MM.1S (cell line): Measurements from ENCODE around the gene MIEF2.

Experiments used
- DNase-seq: peaks from one replicate; pipeline ENCODE4 v3.0.0-alpha.2; 2015
- H2AFZ ChIP-seq: fragments of 300-600 bp; sonication (generic); 2 replicates; pipeline ENCODE4 v1.6.0; 2016; ENCODE audit warnings: antibody characterized with exemption, low read length
- H3F3A ChIP-seq: fragments of 300-600 bp; sonication (generic); 2 replicates; pipeline ENCODE4 v1.6.1; 2016; ENCODE audit warnings: mild to moderate bottlenecking, antibody characterized with exemption, low read length, moderate library complexity, mixed read lengths; ENCODE audit not compliant: insufficient read depth
- H3K27ac ChIP-seq: fragments of 300-600 bp; sonication (generic); 2 replicates; pipeline ENCODE4 v1.5.1; 2016; ENCODE audit warnings: mild to moderate bottlenecking, low read length
- H3K27me3 ChIP-seq: fragments of 300-600 bp; sonication (generic); replicated peaks from 2 replicates; pipeline ENCODE4 v1.6.0; 2016; ENCODE audit warnings: low read length; ENCODE audit not compliant: insufficient read depth
- H3K36me3 ChIP-seq: fragments of 300-600 bp; sonication (generic); replicated peaks from 2 replicates; pipeline ENCODE4 v1.6.1; 2016; ENCODE audit warnings: mild to moderate bottlenecking, low read length, mixed read lengths; ENCODE audit not compliant: insufficient read depth
- H3K4me1 ChIP-seq: fragments of 300-600 bp; sonication (generic); 2 replicates; pipeline ENCODE4 v1.6.1; 2016; ENCODE audit warnings: low read length, mixed read lengths
- H3K4me2 ChIP-seq: fragments of 300-600 bp; sonication (generic); 2 replicates; pipeline ENCODE4 v1.6.0; 2016; ENCODE audit warnings: low read depth, low read length
- H3K4me3 ChIP-seq: fragments of 300-600 bp; sonication (generic); 2 replicates; pipeline ENCODE4 v1.5.1; 2016; ENCODE audit warnings: low read length, mixed read lengths
- H3K79me2 ChIP-seq: fragments of 300-600 bp; sonication (generic); 2 replicates; pipeline ENCODE4 v1.6.1; 2016; ENCODE audit warnings: mixed run types, low read length, mixed read lengths
- H3K9ac ChIP-seq: fragments of 300-600 bp; sonication (generic); 2 replicates; pipeline ENCODE4 v1.6.1; 2016; ENCODE audit warnings: low read length, mixed read lengths
- H3K9me2 ChIP-seq: fragments of 300-600 bp; sonication (generic); replicated peaks from 2 replicates; pipeline ENCODE4 v1.6.1; 2016; ENCODE audit warnings: mild to moderate bottlenecking, low read length, mixed read lengths; ENCODE audit not compliant: insufficient read depth
- H3K9me3 ChIP-seq: fragments of 300-600 bp; sonication (generic); replicated peaks from 2 replicates; pipeline ENCODE4 v1.6.1; 2016; ENCODE audit warnings: mild to moderate bottlenecking, low read length, mixed read lengths; ENCODE audit not compliant: insufficient read depth
- H4K20me1 ChIP-seq: fragments of 300-600 bp; sonication (generic); 2 replicates; pipeline ENCODE4 v1.6.1; 2016; ENCODE audit warnings: mild to moderate bottlenecking, low read length, moderate library complexity, mixed read lengths; ENCODE audit not compliant: insufficient read depth
- EZH2 ChIP-seq: fragments of 300-600 bp; sonication (generic); optimal IDR thresholded peaks from 2 replicates; pipeline ENCODE3; 2017; ENCODE audit warnings: low read depth, mild to moderate bottlenecking, antibody characterized with exemption, low read length, mixed read lengths
- EZH2phosphoT487 ChIP-seq: fragments of 300-600 bp; sonication (generic); IDR thresholded peaks from 2 replicates; pipeline ENCODE4 v1.6.1; 2018; ENCODE audit warnings: antibody characterized with exemption, low read length
- TF ChIP-seq, protein P1 (sequence below): fragments of 300-600 bp; sonication (generic); IDR thresholded peaks from 2 replicates; pipeline ENCODE4 v1.5.1; 2016; ENCODE audit warnings: antibody characterized with exemption, low read length, mixed read lengths

Gene MIEF2

DNA sequence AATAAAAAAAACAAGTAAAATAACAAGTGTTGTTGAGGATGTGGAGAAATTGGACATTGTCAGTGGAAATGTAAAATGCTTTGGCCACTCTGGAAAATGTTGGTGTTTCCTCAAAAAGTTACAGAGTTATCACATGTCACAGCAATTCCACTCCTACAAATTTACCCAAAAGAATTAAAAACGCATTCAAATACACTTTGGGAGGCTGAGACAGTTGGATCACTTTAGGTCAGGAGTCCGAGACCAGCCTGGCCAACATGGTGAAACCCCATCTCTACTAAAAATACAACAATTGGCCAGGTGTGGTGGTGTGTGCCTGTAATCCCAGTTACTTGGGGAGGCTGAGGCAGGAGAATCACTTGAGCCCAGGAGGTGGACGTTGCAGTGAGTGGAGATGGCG is 48.7 kb downstream of the MIEF2 start:
- H3K4me1 ChIP-seq: peaks cover 12% of the 10 kb centered on the region
- TF ChIP-seq EZH2: no peak
- TF ChIP-seq EZH2phosphoT487: no peak
- TF ChIP-seq, protein P1, sequence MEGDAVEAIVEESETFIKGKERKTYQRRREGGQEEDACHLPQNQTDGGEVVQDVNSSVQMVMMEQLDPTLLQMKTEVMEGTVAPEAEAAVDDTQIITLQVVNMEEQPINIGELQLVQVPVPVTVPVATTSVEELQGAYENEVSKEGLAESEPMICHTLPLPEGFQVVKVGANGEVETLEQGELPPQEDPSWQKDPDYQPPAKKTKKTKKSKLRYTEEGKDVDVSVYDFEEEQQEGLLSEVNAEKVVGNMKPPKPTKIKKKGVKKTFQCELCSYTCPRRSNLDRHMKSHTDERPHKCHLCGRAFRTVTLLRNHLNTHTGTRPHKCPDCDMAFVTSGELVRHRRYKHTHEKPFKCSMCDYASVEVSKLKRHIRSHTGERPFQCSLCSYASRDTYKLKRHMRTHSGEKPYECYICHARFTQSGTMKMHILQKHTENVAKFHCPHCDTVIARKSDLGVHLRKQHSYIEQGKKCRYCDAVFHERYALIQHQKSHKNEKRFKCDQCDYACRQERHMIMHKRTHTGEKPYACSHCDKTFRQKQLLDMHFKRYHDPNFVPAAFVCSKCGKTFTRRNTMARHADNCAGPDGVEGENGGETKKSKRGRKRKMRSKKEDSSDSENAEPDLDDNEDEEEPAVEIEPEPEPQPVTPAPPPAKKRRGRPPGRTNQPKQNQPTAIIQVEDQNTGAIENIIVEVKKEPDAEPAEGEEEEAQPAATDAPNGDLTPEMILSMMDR: no peak
- no peak overlapping the region for H3K27ac ChIP-seq
- no peaks in the 10 kb centered on the region for H3K9me2 ChIP-seq
- H3K36me3 ChIP-seq: peaks cover 16% of the 10 kb centered on the region
- no peak for DNase-seq
- no peaks in the 10 kb centered on the region for H3K27me3 ChIP-seq
- no peak overlapping the region for H3K9ac ChIP-seq
- H2AFZ ChIP-seq: no peak overlapping the region
- H3K4me2 ChIP-seq: no peak overlapping the region
- H3K79me2 ChIP-seq: peaks cover 76% of the 10 kb centered on the region
- H4K20me1 ChIP-seq: 0 out of 2 replicates have a peak, but pooled peaks cover 3% of the 10 kb centered on the region
- no peak overlapping the region for H3K4me3 ChIP-seq
- H3F3A ChIP-seq: no peaks in the 10 kb centered on the region
- H3K9me3 ChIP-seq: no peaks in the 10 kb centered on the region

DNA sequence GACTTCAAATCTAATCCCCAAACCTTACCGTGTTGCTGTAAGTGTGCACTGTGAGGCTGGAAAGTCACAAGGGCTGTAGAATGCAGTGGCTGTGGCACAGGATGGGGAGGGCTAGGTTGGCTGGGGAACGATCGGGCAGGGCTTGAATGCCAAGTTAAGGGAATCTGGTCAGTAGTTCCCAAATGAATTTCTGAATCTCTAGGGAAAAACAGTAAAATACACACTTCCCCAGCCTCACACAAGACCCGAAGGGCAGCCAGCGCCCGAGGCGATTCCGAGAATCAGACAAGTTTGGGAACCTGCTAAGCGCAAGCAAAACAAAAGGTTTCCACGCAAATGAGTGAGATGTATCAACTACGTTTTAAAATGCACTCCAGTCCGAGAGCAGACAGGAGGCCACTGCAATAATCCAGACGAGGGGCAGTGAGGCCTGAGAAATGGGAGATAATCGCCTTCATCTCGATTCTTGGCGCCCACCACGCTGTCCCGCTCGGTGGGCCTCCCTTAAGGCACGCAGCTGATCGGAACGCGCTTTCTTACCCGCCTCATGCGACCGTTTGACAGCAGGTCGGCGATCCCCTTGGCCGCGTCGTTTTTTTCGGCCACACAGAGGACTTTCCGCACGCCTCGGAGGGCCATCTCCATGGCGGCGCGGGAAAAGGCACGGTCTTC is 53.7 kb downstream of the MIEF2 start:
- H3K4me2 ChIP-seq: peak overlapping the region; percentile 83
- H3K9ac ChIP-seq: peak overlapping the region; percentile 81
- peaks cover 36% of the 10 kb centered on the region for H3K4me1 ChIP-seq
- no peak for DNase-seq
- H3K27ac ChIP-seq: peak overlapping the region; percentile 93; the same call in 1 of the 2 replicates
- H4K20me1 ChIP-seq: 0 out of 2 replicates have a peak, but pooled peaks cover 3% of the 10 kb centered on the region
- peak overlapping the region; percentile 79 for H2AFZ ChIP-seq
- peaks cover 3% of the 10 kb centered on the region; the same call in 1 of the 2 replicates for H3K36me3 ChIP-seq
- H3K4me3 ChIP-seq: peak overlapping the region; percentile 96
- H3K27me3 ChIP-seq: no peaks in the 10 kb centered on the region
- peaks cover 91% of the 10 kb centered on the region for H3K79me2 ChIP-seq
- H3K9me2 ChIP-seq: no peaks in the 10 kb centered on the region
- TF ChIP-seq EZH2phosphoT487 (no peak), EZH2 (no peak)
- TF ChIP-seq, protein P1: no peak
- H3F3A ChIP-seq: peaks cover 3% of the 10 kb centered on the region; the same call in 1 of the 2 replicates
- no peaks in the 10 kb centered on the region for H3K9me3 ChIP-seq

DNA sequence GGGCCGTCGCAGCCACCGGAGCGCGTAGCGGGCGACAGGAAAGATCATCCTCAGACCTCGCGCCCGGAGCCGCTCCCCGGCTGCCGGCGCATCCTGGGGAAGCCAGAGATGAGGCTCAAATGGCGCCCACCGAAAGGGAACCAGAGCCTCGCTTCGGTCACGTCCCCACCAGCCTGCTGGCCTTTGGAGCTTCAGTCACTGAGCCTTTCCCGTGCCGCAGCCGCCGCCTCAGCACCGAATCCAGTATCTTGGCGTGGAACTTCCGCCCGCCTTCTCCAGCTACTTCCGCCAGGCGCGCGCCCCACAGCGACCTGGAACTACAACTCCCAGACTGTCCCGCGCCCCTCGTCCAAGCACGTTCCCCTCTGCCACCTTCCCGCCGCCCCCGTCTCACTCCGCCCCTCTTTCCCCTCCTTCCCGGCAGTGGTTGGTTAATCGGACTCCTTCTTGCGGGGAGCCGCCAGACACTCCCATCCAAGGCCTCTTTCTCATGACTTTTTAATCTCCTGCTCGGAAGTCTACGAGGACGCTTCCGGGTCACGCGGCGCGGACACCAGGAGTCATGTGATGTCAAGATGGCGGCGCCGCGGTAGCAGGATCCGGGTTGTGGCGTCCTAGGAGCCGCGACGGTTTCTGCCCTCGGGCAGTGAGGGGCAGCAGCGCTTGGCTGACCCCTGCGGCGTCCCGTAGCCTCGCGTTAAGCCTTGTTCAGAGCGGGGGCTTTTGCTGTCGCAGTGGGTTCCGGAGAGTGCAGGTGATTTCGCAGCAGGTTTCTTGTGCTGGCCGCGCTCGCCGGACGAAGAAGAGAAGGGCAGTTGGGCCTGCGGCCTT is 54.5 kb downstream of the MIEF2 start, which contains the start of the genes SMCR8 and TOP3A:
TSS of gene SMCR8 (plus strand) at position 563 of the 831 bp plus-strand sequence. CDS start 497 bp downstream, outside the sequence.
TSS of gene TOP3A (minus strand) at position 264 of the 831 bp plus-strand sequence. CDS start at position 48, 216 bp downstream.
- Histone ChIP-seq H3K9me2 (no peaks in the 10 kb centered on the region), H3K4me3 (peak within 1 kb of the TSS; percentile 96), H3K4me2 (peak within 1 kb of the TSS; percentile 83), H4K20me1 (0 out of 2 replicates have a peak, but pooled peaks cover 3% of the 10 kb centered on the region), H3K9ac (peak within 1 kb of the TSS; percentile 81), H3K79me2 (peaks cover 93% of the 10 kb centered on the region), H3K4me1 (peaks cover 40% of the 10 kb centered on the region), H3K36me3 (peaks cover 3% of the 10 kb centered on the region; the same call in 1 of the 2 replicates), H3F3A (peaks cover 3% of the 10 kb centered on the region; the same call in 1 of the 2 replicates), H2AFZ (peak within 1 kb of the TSS; percentile 79), H3K27me3 (no peaks in the 10 kb centered on the region), H3K27ac (peak within 1 kb of the TSS; percentile 93), H3K9me3 (no peaks in the 10 kb centered on the region)
- DNase-seq: peak; percentile 96
- no peak for TF ChIP-seq EZH2phosphoT487
- TF ChIP-seq, protein P1: no peak
- TF ChIP-seq EZH2: no peak
